SK-N-SH (cell line): Measurements from ENCODE around the gene DAPK3.

Source experiments
- CTCF ChIP-seq: fragments of 200-600 bp; sonication (generic); IDR thresholded peaks from 2 replicates; pipeline ENCODE4 v1.6.1; 2017; ENCODE audit warnings: antibody characterized with exemption, mild to moderate bottlenecking, moderate library complexity
- ELF1 ChIP-seq: IDR thresholded peaks from 2 replicates; pipeline ENCODE4 v1.4.0; 2012
- JUND ChIP-seq: IDR thresholded peaks from 2 replicates; pipeline ENCODE4 v1.4.0; 2012
- NRF1 ChIP-seq: IDR thresholded peaks from 2 replicates; pipeline ENCODE4 v1.6.1; 2012; ENCODE audit warnings: low read depth, mild to moderate bottlenecking, low read length
- RAD21 ChIP-seq: IDR thresholded peaks from 2 replicates; pipeline ENCODE4 v1.6.1; 2012; ENCODE audit warnings: mild to moderate bottlenecking, low read length
- REST ChIP-seq: IDR thresholded peaks from 2 replicates; pipeline ENCODE4 v1.6.1; 2012; ENCODE audit warnings: mild to moderate bottlenecking, low read depth, low read length, moderate library complexity
- SMC3 ChIP-seq: IDR thresholded peaks from 2 replicates; pipeline ENCODE4 v1.6.1; 2012; ENCODE audit warnings: low read depth, low read length, improper control_type of control experiment
- YY1 ChIP-seq: IDR thresholded peaks from 2 replicates; pipeline ENCODE4 v1.4.0; 2012; ENCODE audit warnings: low read depth, mild to moderate bottlenecking

- TF ChIP-seq REST (no peak), JUND (no peak), CTCF (no peak), YY1 (no peak), ELF1 (no peak), SMC3 (no peak), NRF1 (no peak), RAD21 (no peak)
Observed at GRCh38 chr19:4012092-4012974, 41.4 kb upstream of the DAPK3 start.
